Hepatocyte (in vitro differentiated cells): ENCODE measurements around the gene AASDH. TPM values are rescaled to one million over a fixed set of nuclear protein-coding genes. Genes with fewer than 3 reads are reported as not detected.
A peak's percentile ranks its signal among the peaks of the same experiment; 100 is the strongest.

ENCODE experiments used
- DNase-seq: peaks from one replicate; pipeline ENCODE4 v3.0.0-alpha.2; 2016; ENCODE audit warnings: low spot score
- H2AFZ ChIP-seq: fragments of 200-600 bp; sonication (generic); 2 replicates; pipeline ENCODE4 v1.6.0; 2016; ENCODE audit warnings: antibody characterized with exemption, mild to moderate bottlenecking
- H3K27ac ChIP-seq: fragments of 200-600 bp; sonication (generic); 2 replicates; pipeline ENCODE4 v1.5.1; 2016; ENCODE audit warnings: mild to moderate bottlenecking
- H3K27me3 ChIP-seq: fragments of 200-600 bp; sonication (generic); 2 replicates; pipeline ENCODE4 v1.6.1; 2016
- H3K36me3 ChIP-seq: fragments of 200-600 bp; sonication (generic); replicated peaks from 2 replicates; pipeline ENCODE4 v1.5.1; 2016; ENCODE audit warnings: low read depth; ENCODE audit not compliant: insufficient read depth
- H3K4me1 ChIP-seq: fragments of 200-600 bp; sonication (generic); 2 replicates; pipeline ENCODE4 v1.5.1; 2016; ENCODE audit warnings: mild to moderate bottlenecking, moderate library complexity; ENCODE audit not compliant: insufficient read depth
- H3K4me2 ChIP-seq: fragments of 200-600 bp; sonication (generic); 2 replicates; pipeline ENCODE4 v1.6.0; 2016
- H3K4me3 ChIP-seq: fragments of 200-600 bp; sonication (generic); 2 replicates; pipeline ENCODE4 v1.5.1; 2016; ENCODE audit warnings: mild to moderate bottlenecking
- H3K79me2 ChIP-seq: fragments of 200-600 bp; sonication (generic); 2 replicates; pipeline ENCODE4 v1.6.0; 2017; ENCODE audit warnings: mild to moderate bottlenecking
- H3K9me2 ChIP-seq: fragments of 200-600 bp; sonication (generic); replicated peaks from 2 replicates; pipeline ENCODE4 v1.6.0; 2017; ENCODE audit warnings: mild to moderate bottlenecking; ENCODE audit not compliant: insufficient read depth
- H3K9me3 ChIP-seq: fragments of 200-600 bp; sonication (generic); 2 replicates; pipeline ENCODE4 v1.5.1; 2016; ENCODE audit warnings: low read depth, mild to moderate bottlenecking
- H4K20me1 ChIP-seq: fragments of 200-600 bp; sonication (generic); 2 replicates; pipeline ENCODE4 v1.6.0; 2016; ENCODE audit warnings: mild to moderate bottlenecking; ENCODE audit not compliant: insufficient read depth, poor library complexity, severe bottlenecking
- EZH2 ChIP-seq: fragments of 200-600 bp; sonication (generic); IDR thresholded peaks from 2 replicates; pipeline ENCODE4 v1.6.1; 2016; ENCODE audit warnings: antibody characterized with exemption, mild to moderate bottlenecking, borderline replicate concordance
- EZH2phosphoT487 ChIP-seq: fragments of 200-600 bp; sonication (generic); IDR thresholded peaks from one replicate; pipeline ENCODE4 v1.6.1; 2018; ENCODE audit warnings: antibody characterized with exemption, mild to moderate bottlenecking, low read depth, moderate library complexity; ENCODE audit not compliant: unreplicated experiment, severe bottlenecking
- WGBS: methylation state at CpG from one replicate; pipeline ENCODE4 v1.1.6; 2016; ENCODE audit warnings: low lambda C conversion rate; ENCODE audit errors: missing lambda C conversion rate; 5-methylcytosine and 5-hydroxymethylcytosine counted together
- polyA plus RNA-seq: library from polyadenylated mRNA; unstranded; fragments of >200 nt; fragmentation: Nextera tagmentation; extraction: Ambion mirVana; gene quantifications from 2 replicates; pipeline ENCODE4 v1.2.1, GENCODE V29; 2016
- total RNA-seq: library from RNA; depleted of rRNA; stranded (reverse); fragments of >200 nt; gene quantifications from 2 replicates; pipeline ENCODE4 v1.2.3, GENCODE V29; 2014
- TF ChIP-seq, protein P1 (sequence below): fragments of 200-600 bp; sonication (generic); IDR thresholded peaks from 2 replicates; pipeline ENCODE4 v1.5.1; 2016; ENCODE audit warnings: antibody characterized with exemption, mild to moderate bottlenecking; ENCODE audit not compliant: poor library complexity

The AASDH gene
- total and polyA plus RNA-seq, 2 experiments from 2014 or later = 9.3 to 11.9 TPM

GRCh38 chr4:56414135-56414670, 26.9 kb upstream of the AASDH start:
- no peaks in the 10 kb centered on the region for H3K4me1 ChIP-seq
- no peaks in the 10 kb centered on the region for H3K36me3 ChIP-seq
- no peak overlapping the region for H3K4me2 ChIP-seq
- H3K27me3 ChIP-seq = no peaks in the 10 kb centered on the region
- H3K9me3 ChIP-seq = no peaks in the 10 kb centered on the region
- no peaks in the 10 kb centered on the region for H3K9me2 ChIP-seq
- peaks cover 46% of the 10 kb centered on the region for H3K79me2 ChIP-seq
- WGBS = 92% methylated on average over 4 of the region's 4 CpGs
- DNase-seq = no peak
- no peak overlapping the region for H2AFZ ChIP-seq
- H3K27ac ChIP-seq = no peak overlapping the region
- no peak overlapping the region for H3K4me3 ChIP-seq
- no peaks in the 10 kb centered on the region for H4K20me1 ChIP-seq
- TF ChIP-seq EZH2 (no peak), EZH2phosphoT487 (no peak)
- TF ChIP-seq, protein P1, sequence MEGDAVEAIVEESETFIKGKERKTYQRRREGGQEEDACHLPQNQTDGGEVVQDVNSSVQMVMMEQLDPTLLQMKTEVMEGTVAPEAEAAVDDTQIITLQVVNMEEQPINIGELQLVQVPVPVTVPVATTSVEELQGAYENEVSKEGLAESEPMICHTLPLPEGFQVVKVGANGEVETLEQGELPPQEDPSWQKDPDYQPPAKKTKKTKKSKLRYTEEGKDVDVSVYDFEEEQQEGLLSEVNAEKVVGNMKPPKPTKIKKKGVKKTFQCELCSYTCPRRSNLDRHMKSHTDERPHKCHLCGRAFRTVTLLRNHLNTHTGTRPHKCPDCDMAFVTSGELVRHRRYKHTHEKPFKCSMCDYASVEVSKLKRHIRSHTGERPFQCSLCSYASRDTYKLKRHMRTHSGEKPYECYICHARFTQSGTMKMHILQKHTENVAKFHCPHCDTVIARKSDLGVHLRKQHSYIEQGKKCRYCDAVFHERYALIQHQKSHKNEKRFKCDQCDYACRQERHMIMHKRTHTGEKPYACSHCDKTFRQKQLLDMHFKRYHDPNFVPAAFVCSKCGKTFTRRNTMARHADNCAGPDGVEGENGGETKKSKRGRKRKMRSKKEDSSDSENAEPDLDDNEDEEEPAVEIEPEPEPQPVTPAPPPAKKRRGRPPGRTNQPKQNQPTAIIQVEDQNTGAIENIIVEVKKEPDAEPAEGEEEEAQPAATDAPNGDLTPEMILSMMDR = no peak

DNA sequence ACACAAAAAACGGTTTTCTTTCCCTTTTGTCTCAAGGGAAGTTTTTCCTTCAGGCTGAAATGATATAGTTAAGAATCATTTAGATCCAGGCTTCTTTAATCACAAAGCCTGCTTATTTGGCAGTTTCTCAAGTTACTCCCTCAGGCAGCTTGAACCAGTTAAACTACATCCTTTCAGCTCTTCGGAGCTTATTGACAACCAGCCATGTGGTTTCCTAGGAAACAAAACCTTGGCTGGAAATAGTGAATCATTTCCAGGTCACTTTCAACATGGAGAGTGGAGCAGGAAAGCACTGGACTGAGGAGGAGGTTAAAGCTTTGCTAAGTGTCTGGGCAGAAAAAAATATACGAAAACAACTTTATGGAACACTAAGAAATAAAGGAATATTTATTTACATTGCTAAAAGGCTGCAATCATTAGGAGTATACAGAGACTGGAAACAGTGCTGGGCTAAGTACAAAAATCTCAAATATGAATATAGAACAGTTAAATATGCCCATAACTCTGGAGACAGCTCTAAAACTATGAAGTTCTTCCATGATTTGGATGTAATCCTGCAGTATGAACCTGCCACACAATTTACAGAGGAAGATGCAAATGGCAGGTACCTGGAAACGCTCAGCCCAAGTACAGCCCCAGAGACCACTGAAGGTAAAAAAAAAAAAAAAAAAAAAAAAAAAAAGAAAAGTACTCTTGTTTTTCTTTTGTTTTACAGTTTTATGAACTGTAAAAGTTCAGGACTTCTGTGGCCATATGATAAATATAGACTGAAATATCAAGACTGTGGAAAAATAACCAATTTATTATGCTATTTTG, 23.2 kb upstream of the AASDH start:
- no peaks in the 10 kb centered on the region for H3K4me1 ChIP-seq
- no peak overlapping the region for H2AFZ ChIP-seq
- WGBS = 22% methylated on average over 4 of the region's 4 CpGs
- H3K27ac ChIP-seq = peak overlapping the region; percentile 80
- no peaks in the 10 kb centered on the region for H3K36me3 ChIP-seq
- H3K9me2 ChIP-seq = no peaks in the 10 kb centered on the region
- H3K4me2 ChIP-seq = peak overlapping the region; percentile 67
- H3K9me3 ChIP-seq = no peaks in the 10 kb centered on the region
- H3K79me2 ChIP-seq = peaks cover 32% of the 10 kb centered on the region
- no peaks in the 10 kb centered on the region for H4K20me1 ChIP-seq
- H3K4me3 ChIP-seq = no peak overlapping the region
- DNase-seq = peak; percentile 92
- TF ChIP-seq EZH2phosphoT487 (no peak), EZH2 (no peak)
- TF ChIP-seq, protein P1 = no peak
- no peaks in the 10 kb centered on the region for H3K27me3 ChIP-seq

GRCh38 chr4:56409511-56410090, 22.3 kb upstream of the AASDH start:
- Histone ChIP-seq H3K4me2 (peak overlapping the region; percentile 67), H3K4me1 (no peaks in the 10 kb centered on the region)

More at GRCh38 chr4:56409511-56410090, 22.3 kb upstream of the AASDH start:
- Histone ChIP-seq H3K9me3 (no peaks in the 10 kb centered on the region), H3K79me2 (peaks cover 25% of the 10 kb centered on the region), H3K36me3 (no peaks in the 10 kb centered on the region), H3K27ac (peak overlapping the region; percentile 80), H3K27me3 (no peaks in the 10 kb centered on the region), H3K4me3 (no peak overlapping the region), H3K9me2 (no peaks in the 10 kb centered on the region), H2AFZ (no peak overlapping the region), H4K20me1 (no peaks in the 10 kb centered on the region)
- 61% methylated on average over 1 of the region's 1 CpG for WGBS
- no peak for DNase-seq
- TF ChIP-seq EZH2 = no peak
- no peak for TF ChIP-seq EZH2phosphoT487
- TF ChIP-seq, protein P1 = no peak
